ENCODE results near the gene ZNF862. TPM values are rescaled to one million over a fixed set of nuclear protein-coding genes. Genes with fewer than 3 reads are reported as not detected.
A peak's percentile ranks its signal among the peaks of the same experiment; 100 is the strongest.

Gene ZNF862
- total RNA-seq, 1 donor from 2014 or later = 6.0 TPM

DNA sequence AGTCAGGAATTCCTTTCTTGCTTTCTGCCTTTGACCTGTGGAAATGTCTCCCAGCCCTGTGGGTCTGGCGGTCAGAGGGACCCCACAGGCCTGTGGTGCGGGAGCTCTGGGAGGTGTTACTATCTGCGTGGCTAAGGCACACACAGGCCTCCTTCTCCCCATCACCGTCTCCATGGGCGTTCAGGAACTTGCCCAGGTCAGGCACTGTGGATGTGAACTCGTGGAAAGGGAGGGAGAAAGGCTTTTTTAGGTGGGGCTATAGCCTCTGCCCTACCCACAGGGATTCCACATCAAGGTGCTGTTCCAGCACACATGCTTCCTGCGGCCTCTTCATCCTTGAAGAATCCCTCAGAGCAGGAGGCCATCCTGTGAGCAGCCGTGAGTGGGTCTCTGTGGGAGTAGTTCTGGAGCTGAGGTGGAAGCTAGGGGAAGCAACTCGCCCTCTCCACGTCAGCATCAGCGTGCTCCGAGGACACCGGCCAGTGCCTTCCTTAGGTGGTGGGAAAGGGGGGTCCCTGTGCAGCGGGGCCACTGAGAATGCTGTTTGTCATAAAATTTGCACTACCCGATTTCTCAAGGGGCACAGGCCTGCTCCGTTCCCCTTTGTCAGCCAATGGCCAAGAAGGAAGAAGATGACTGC lies 28.1 kb downstream of the ZNF862 start:
- DNase-seq (ENCODE audit: low read depth in 2 of 2) = no peak

DNA sequence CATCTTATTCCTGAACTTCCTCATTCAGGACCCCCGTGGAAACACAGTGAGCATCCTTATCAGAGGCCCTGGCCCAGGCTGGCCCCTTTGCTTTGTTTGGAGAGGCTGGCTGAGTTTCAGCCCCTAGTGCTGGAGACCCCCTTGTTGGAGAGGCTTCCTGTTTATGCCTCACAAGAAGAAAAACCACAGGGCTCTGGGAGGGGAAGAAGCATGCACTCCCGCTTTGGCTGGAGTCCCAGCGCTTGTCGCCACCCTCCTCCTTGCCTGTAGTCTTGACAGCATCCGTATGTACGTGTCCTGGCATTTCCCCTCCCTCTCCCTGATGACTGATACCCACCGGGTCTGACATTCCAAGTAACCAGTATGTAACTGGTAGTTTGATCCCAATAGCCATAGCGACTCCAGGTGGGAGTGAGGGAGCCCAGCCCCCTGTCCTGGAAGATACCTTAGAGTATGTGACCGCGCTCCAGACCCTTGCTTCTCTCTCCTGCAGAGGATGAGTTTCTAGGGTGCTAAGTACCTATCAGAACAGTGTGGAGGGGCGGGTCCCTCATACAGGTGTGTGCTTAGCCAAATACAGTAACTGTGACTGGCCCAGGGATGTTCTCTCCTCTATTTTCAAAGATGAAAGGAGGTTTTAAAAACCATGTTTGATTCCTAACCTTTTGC lies 28.7 kb downstream of the ZNF862 start:
- DNase-seq (ENCODE audit: low read depth in 2 of 2) = no peak

- no peak for DNase-seq (ENCODE audit: low read depth in 2 of 2)
Observed at GRCh38 chr7:149867762-149868622, 29.8 kb downstream of the ZNF862 start.

DNA sequence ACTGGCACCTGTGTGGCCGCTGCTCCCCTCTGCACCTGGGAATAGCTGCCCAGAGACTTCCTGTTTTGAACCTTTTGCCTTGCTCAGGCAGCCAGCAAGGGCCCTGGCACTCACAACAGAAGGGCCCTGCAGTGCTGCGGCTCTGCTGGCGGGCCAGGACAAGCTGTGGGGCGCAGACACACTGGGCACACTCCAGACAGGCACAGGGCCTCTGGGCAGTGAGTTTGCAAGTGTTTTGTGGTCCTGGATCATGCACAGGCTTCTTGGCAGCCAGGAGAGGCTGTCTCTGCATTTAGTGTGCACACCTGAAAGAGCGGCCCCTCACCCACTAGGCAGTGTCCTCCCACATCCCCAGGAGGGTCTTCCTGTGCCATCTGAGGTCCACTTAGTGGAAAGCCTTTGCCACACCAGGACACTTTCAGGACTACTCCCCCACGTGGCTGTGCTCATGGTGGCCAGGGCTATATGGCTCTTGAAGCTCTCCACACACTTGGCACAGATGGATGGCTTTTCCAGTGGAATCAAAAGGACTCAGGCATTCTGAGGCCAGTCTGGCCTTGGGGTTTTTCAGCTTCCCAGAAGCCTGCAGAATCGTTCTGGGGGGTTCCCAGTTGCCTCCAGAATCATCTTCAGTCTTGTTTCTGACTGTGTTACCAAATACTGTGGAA lies 30.6 kb downstream of the ZNF862 start:
- no peak for DNase-seq (ENCODE audit: low read depth in 2 of 2)

DNA sequence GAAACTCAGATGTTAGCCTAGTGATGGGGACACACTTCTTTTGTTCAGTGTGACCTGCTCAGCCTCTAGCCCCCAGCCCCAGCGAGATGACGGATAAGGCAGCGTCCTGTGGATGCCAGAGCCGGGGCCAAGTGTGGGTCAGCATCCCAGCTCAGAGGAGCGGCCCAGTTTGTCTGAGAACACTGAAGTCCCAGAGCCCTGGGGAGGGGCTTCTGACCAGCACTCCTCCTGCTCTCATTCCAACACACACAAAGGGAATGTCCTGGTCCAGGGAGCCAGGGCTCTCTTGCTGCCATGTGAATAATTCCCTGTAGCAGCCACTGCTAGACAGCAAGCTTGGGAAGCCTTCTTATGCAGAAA lies 31.1 kb downstream of the ZNF862 start:
- no peak for DNase-seq (ENCODE audit: low read depth in 2 of 2)

DNA sequence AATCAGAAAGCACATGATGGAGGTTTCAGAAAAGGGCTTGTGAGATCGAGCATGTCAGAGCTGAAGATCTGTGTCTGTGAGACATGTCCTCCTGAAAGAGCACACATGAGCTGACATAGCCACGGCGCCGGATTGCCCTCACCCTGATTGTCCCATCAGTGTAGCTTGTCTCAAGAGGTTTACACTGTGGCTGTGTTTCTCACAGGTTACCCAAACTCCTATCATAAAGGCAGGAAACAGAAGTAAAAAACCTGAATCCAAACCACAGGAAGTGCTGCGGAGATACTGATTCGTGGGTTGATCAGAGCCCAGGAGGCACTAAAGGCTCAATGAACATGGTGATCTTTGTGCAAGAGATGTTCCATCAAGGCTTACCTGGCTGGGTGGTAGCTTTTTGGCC lies 31.7 kb downstream of the ZNF862 start:
- DNase-seq (ENCODE audit: low read depth in 2 of 2) = no peak

DNA sequence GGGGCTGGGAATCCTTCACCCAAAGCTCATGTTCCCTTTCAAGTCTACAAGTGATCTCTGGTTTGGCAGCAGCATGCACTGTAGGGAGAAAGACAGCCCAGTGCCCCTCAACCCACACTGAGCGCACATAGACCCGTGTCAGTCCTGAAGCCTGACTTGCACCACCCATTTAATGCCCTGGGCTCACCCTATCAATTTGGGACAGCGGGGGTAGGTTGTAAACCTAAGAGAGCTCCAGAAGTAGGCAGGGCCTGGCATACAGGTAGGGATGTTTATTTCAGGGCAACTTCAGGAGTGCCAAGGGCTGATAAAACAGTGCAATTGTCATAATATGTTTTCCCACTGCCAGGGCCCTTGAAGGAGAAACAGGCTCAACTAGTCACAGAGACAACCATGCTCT lies 32.1 kb downstream of the ZNF862 start:
- no peak for DNase-seq (ENCODE audit: low read depth in 2 of 2)

- no peak for DNase-seq (ENCODE audit: low read depth in 2 of 2)
Observed at GRCh38 chr7:149870701-149871483, 32.7 kb downstream of the ZNF862 start.

- DNase-seq (ENCODE audit: low read depth in 2 of 2) = no peak
Observed at GRCh38 chr7:149871576-149871975, 33.4 kb downstream of the ZNF862 start.

DNA sequence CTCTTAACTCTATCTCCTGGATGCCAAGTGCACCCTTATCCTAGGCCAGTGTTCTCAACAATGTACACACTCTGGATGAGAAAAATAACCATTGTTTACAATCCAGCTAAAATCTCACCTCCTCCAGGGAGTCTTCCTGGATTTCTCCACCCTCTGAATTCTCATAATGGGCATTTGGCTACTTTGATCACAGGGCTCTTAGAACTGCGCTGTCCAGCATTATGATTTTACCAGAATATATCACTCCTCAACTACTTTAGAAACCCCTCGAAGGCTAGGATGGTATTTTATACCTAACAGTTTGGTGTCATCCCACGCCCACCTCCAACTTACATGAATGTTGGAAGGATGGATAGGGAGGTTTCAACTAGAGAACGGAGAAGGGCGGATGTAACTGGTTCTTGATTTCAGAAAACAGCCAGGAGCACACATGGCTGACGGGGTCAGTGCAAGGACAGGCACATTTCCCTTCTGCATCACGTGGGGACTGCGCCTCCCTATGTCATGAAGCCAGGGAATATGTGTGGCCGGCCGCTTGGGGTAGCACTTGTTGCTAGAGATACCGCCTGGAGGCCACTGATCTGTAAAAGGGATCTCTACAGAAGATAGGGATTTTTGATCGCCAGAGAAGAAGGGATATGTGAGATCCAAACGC lies 34.4 kb downstream of the ZNF862 start:
- peak; percentile 68 to 83 for DNase-seq (ENCODE audit: low read depth in 2 of 2)

GRCh38 chr7:149873074-149873969 lies 35.1 kb downstream of the ZNF862 start, which contains the start of gene ATP6V0E2:
Gene ATP6V0E2, plus strand, starts transcription at chr7:149873969. Its CDS starts 97 bp downstream, at chr7:149874066.
- peak; percentile 81 to 97 for DNase-seq (ENCODE audit: low read depth in 2 of 2)

- no peak for DNase-seq (ENCODE audit: low read depth in 2 of 2)
Observed at GRCh38 chr7:149873970-149874643, 35.9 kb downstream of the ZNF862 start.

- no peak for DNase-seq (ENCODE audit: low read depth in 2 of 2)
Observed at GRCh38 chr7:149874644-149875028, 36.5 kb downstream of the ZNF862 start.

GRCh38 chr7:149875396-149875795 lies 37.2 kb downstream of the ZNF862 start:
- DNase-seq (ENCODE audit: low read depth in 2 of 2) = no peak

DNA sequence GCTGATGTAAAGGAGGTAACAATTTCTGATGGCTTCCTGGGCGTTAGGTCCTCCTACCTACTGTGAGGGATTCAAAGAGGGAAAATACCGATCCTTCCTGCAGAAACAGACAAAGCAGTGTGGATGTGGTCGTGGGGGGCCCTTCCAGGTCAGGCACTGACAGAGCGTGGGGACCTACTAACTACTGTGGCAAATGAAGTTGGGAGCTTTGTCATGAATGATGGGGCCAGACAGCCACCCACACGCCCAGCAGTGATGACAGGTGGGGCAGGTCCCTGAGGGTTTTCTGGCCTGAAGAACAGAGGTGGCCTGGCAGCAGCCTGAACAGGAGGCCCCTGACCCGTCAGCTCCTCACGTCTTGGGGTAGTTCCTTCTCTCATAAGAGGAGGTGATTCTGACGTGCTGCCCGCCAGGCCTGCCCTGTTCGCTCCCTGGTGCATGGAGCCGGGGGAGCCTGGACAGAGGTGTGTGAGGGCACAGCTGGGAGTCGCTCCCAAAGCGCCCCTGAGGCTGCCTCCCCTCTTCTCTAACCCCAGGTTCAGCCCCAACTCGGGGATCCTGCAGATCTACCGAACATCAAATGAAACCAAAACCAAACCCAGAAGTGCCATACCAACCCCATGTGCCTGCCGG lies 39.8 kb downstream of the ZNF862 start:
- no peak for DNase-seq (ENCODE audit: low read depth in 2 of 2)

- no peak for DNase-seq (ENCODE audit: low read depth in 2 of 2)
Observed at GRCh38 chr7:149878523-149878921, 40.3 kb downstream of the ZNF862 start.

GRCh38 chr7:149879271-149879743 lies 41.1 kb downstream of the ZNF862 start:
- DNase-seq (ENCODE audit: low read depth in 2 of 2) = no peak
